Progenitor cell of endocrine pancreas (in vitro differentiated cells): ENCODE data around the gene ZNF789. TPM values are rescaled to one million over a fixed set of nuclear protein-coding genes. Genes with fewer than 3 reads are reported as not detected.
"Not testable (repeated sequence)": the region's sequence is repeated elsewhere in the genome, so short reads cannot be mapped to it uniquely, and the experiment has no call there.

Experiments
- DNase-seq: peaks from one replicate; pipeline ENCODE4 v3.0.0; 2021; ENCODE audit warnings: low spot score; ENCODE audit not compliant: unreplicated experiment
- H3K27ac Mint-ChIP-seq: 2 replicates; pipeline ENCODE4 v1.8.0; 2021; ENCODE audit warnings: mild to moderate bottlenecking, moderate library complexity, mixed read lengths
- H3K27me3 Mint-ChIP-seq: 2 replicates; pipeline ENCODE4 v1.8.0; 2021; ENCODE audit warnings: mixed read lengths
- H3K36me3 Mint-ChIP-seq: 2 replicates; pipeline ENCODE4 v1.8.0; 2022; ENCODE audit warnings: mixed read lengths; ENCODE audit not compliant: insufficient read depth
- H3K4me1 Mint-ChIP-seq: 2 replicates; pipeline ENCODE4 v1.8.0; 2021; ENCODE audit warnings: low read depth, mixed read lengths
- H3K4me3 Mint-ChIP-seq: 2 replicates; pipeline ENCODE4 v1.8.0; 2021; ENCODE audit warnings: low read depth, mild to moderate bottlenecking, moderate library complexity, mixed read lengths
- H3K9me3 Mint-ChIP-seq: 2 replicates; pipeline ENCODE4 v1.8.0; 2021; ENCODE audit warnings: low read depth, mixed read lengths
- CTCF ChIP-seq: fragments of 200-600 bp; sonication (generic); IDR thresholded peaks from one replicate; pipeline ENCODE4 v1.5.0; 2021; ENCODE audit warnings: antibody characterized with exemption, mild to moderate bottlenecking; ENCODE audit not compliant: unreplicated experiment
- long read RNA-seq: library from polyadenylated mRNA; unstranded; transcript quantifications from one replicate; pipeline ENCODE4 v2.0.0, GENCODE V29; 2020
- total RNA-seq: library from RNA; stranded (reverse); gene quantifications from 2 replicates; pipeline ENCODE4 v1.2.1, GENCODE V29; 2021

ZNF789 gene
- total RNA-seq: 26.7 and 27.4 TPM in 2 replicates
- long read RNA-seq, partial matches to known transcripts: 0 of 26 reads
- long read RNA-seq, other reads (novel, unspliced or antisense): 20 of 26 reads

GRCh38 chr7:99472561-99473314 lies at the start of gene ZNF789:
ZNF789 (plus strand) TSS chr7:99472890; CDS start chr7:99476457, 3,567 bp downstream.
- TF ChIP-seq CTCF: no peak
- H3K4me1 Mint-ChIP-seq: peaks cover 7% of the 10 kb centered on the region
- H3K9me3 Mint-ChIP-seq: no peaks in the 10 kb centered on the region
- H3K36me3 Mint-ChIP-seq: peaks cover 4% of the 10 kb centered on the region
- peak within 1 kb of the TSS; percentile 98 for H3K27ac Mint-ChIP-seq
- DNase-seq: peak; percentile 94
- H3K4me3 Mint-ChIP-seq: peak within 1 kb of the TSS; percentile 98
- H3K27me3 Mint-ChIP-seq: peaks cover 21% of the 10 kb centered on the region

- Mint-ChIP-seq H3K9me3 (no peaks in the 10 kb centered on the region), H3K27me3 (no peaks in the 10 kb centered on the region), H3K27ac (no peak overlapping the region), H3K4me1 (peaks cover 4% of the 10 kb centered on the region), H3K36me3 (peaks cover 17% of the 10 kb centered on the region), H3K4me3 (no peak overlapping the region)
- DNase-seq: no peak
- no peak for TF ChIP-seq CTCF
Observed at GRCh38 chr7:99424932-99425730, 47.6 kb upstream of the ZNF789 start.

GRCh38 chr7:99428972-99429566 lies 43.6 kb upstream of the ZNF789 start:
- no peak overlapping the region for H3K4me3 Mint-ChIP-seq

GRCh38 chr7:99429756-99430155 lies 42.9 kb upstream of the ZNF789 start:
- H3K4me1 Mint-ChIP-seq: peaks cover 22% of the 10 kb centered on the region
- no peaks in the 10 kb centered on the region for H3K9me3 Mint-ChIP-seq
- peaks cover 24% of the 10 kb centered on the region for H3K36me3 Mint-ChIP-seq
- no peak for TF ChIP-seq CTCF
- no peaks in the 10 kb centered on the region for H3K27me3 Mint-ChIP-seq
- no peak for DNase-seq
- no peak overlapping the region for H3K4me3 Mint-ChIP-seq
- no peak overlapping the region for H3K27ac Mint-ChIP-seq

More at GRCh38 chr7:99428972-99429566, 43.6 kb upstream of the ZNF789 start:
- no peak for TF ChIP-seq CTCF
- DNase-seq: no peak
- Mint-ChIP-seq H3K9me3 (no peaks in the 10 kb centered on the region), H3K27me3 (no peaks in the 10 kb centered on the region), H3K27ac (no peak overlapping the region), H3K4me1 (peaks cover 22% of the 10 kb centered on the region), H3K36me3 (peaks cover 25% of the 10 kb centered on the region)

GRCh38 chr7:99431756-99432540 lies 40.7 kb upstream of the ZNF789 start:
- peaks cover 24% of the 10 kb centered on the region for H3K36me3 Mint-ChIP-seq
- not testable (repeated sequence) for H3K27me3 Mint-ChIP-seq, H3K9me3 Mint-ChIP-seq, DNase-seq
- H3K27ac Mint-ChIP-seq: peak overlapping the region; percentile 97
- peak overlapping the region; percentile 16 for H3K4me3 Mint-ChIP-seq
- H3K4me1 Mint-ChIP-seq: peaks cover 22% of the 10 kb centered on the region
